HepG2 (cell line): Measurements from ENCODE around the gene GLIS2. TPM values are rescaled to one million over a fixed set of nuclear protein-coding genes. Genes with fewer than 3 reads are reported as not detected.

ENCODE experiments used
- ARID2 ChIP-seq: sonication (generic); formaldehyde crosslinking; IDR thresholded peaks from 2 replicates; pipeline ENCODE4 v1.8.1; 2022; ENCODE audit warnings: mild to moderate bottlenecking, missing genetic modification reagents, borderline replicate concordance
- ATF7-NPFF ChIP-seq: sonication (generic); formaldehyde crosslinking; IDR thresholded peaks from 2 replicates; pipeline ENCODE4 v1.8.1; 2023; ENCODE audit warnings: mild to moderate bottlenecking, low read depth, missing genetic modification reagents, moderate library complexity
- MAFF ChIP-seq: IDR thresholded peaks from 2 replicates; pipeline ENCODE4 v1.6.1; 2011; ENCODE audit warnings: low read depth, low read length, improper control_type of control experiment
- MNT ChIP-seq: fragments of 450-650 bp; IDR thresholded peaks from 2 replicates; pipeline ENCODE4 v1.6.1; 2016
- PRDM15 ChIP-seq: sonication (generic); formaldehyde crosslinking; IDR thresholded peaks from 2 replicates; pipeline ENCODE4 v1.4.0; 2020; ENCODE audit warnings: missing genetic modification reagents
- RBFOX2 ChIP-seq: fragments of 200-400 bp; formaldehyde crosslinking; IDR thresholded peaks from 2 replicates; pipeline ENCODE4 v1.6.1; 2017; ENCODE audit warnings: low read depth, mild to moderate bottlenecking, low read length
- YEATS4 ChIP-seq: sonication (generic); formaldehyde crosslinking; IDR thresholded peaks from 2 replicates; pipeline ENCODE4 v1.4.0; 2020; ENCODE audit warnings: missing genetic modification reagents, borderline replicate concordance
- ZNF235 ChIP-seq: sonication (generic); formaldehyde crosslinking; IDR thresholded peaks from 2 replicates; pipeline ENCODE4 v1.8.1; 2023; ENCODE audit warnings: mild to moderate bottlenecking, missing genetic modification reagents, borderline replicate concordance
- ZNF256 ChIP-seq: sonication (generic); formaldehyde crosslinking; conservative IDR thresholded peaks from 2 replicates; pipeline ENCODE4 v1.4.0; 2020; ENCODE audit warnings: missing genetic modification reagents
- ZNF382 ChIP-seq: sonication (generic); formaldehyde crosslinking; IDR thresholded peaks from 2 replicates; pipeline ENCODE4 v1.5.0; 2020; ENCODE audit warnings: missing genetic modification reagents, mild to moderate bottlenecking, borderline replicate concordance
- ZNF772 ChIP-seq: sonication (generic); formaldehyde crosslinking; IDR thresholded peaks from 2 replicates; pipeline ENCODE4 v1.5.0; 2020; ENCODE audit warnings: mild to moderate bottlenecking, missing genetic modification reagents
- ZNF83 ChIP-seq: sonication (generic); formaldehyde crosslinking; IDR thresholded peaks from 2 replicates; pipeline ENCODE4 v1.4.0; 2020; ENCODE audit warnings: missing genetic modification reagents, mild to moderate bottlenecking, borderline replicate concordance
- polyA plus RNA-seq, 8 experiments: library from polyadenylated mRNA; depleted of rRNA in 3 of 8; stranded (reverse) in 7 of 8; unstranded in 1 of 8; fragments of >200 nt; fragmentation: Illumina TruSeq in 4 of 8; extraction: Trizol in 4 of 8; gene quantifications; 2 replicates each; pipeline versions ENCODE4 v1.2.1 to v1.2.3, GENCODE V29; 2011 to 2016; ENCODE audit warnings: low read depth in 4 of 8, missing spikeins in 1 of 8, mixed read lengths in 1 of 8; ENCODE audit not compliant: insufficient read depth in 1 of 8
- total RNA-seq, 5 experiments: library from RNA; depleted of rRNA; stranded (reverse); fragments of >200 nt; fragmentation: Illumina TruSeq; extraction: Trizol; gene quantifications; 2 replicates each; pipeline ENCODE4 v1.2.3, GENCODE V29; 2016; ENCODE audit warnings: low read depth in 1 of 5
- TF ChIP-seq, protein P1 (sequence below): sonication (generic); formaldehyde crosslinking; IDR thresholded peaks from 2 replicates; pipeline ENCODE4 v1.9.0; 2021; ENCODE audit warnings: missing genetic modification reagents, mild to moderate bottlenecking, borderline replicate concordance
- TF ChIP-seq, protein P2 (sequence below): sonication (generic); formaldehyde crosslinking; IDR thresholded peaks from 2 replicates; pipeline ENCODE4 v1.5.0; 2020; ENCODE audit warnings: mild to moderate bottlenecking, missing genetic modification reagents

The GLIS2 gene
- total and polyA plus RNA-seq, 2 of the 13 experiments (the other 11 are each of a cell fraction or from before 2014, with no cell fraction given) = 0.28 to 0.29 TPM

GRCh38 chr16:4372001-4372577 is 56.2 kb downstream of the GLIS2 start (continued):
- TF ChIP-seq, protein P1, sequence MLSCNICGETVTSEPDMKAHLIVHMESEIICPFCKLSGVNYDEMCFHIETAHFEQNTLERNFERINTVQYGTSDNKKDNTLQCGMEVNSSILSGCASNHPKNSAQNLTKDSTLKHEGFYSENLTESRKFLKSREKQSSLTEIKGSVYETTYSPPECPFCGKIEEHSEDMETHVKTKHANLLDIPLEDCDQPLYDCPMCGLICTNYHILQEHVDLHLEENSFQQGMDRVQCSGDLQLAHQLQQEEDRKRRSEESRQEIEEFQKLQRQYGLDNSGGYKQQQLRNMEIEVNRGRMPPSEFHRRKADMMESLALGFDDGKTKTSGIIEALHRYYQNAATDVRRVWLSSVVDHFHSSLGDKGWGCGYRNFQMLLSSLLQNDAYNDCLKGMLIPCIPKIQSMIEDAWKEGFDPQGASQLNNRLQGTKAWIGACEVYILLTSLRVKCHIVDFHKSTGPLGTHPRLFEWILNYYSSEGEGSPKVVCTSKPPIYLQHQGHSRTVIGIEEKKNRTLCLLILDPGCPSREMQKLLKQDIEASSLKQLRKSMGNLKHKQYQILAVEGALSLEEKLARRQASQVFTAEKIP (CRISPR knock-in tag) = no peak
- no peak for TF ChIP-seq YEATS4
- no peak for TF ChIP-seq ZNF382 (CRISPR knock-in tag)
- no peak for TF ChIP-seq MNT
- no peak for TF ChIP-seq ZNF772 (CRISPR knock-in tag)
- no peak for TF ChIP-seq ZNF235 (CRISPR knock-in tag)
- TF ChIP-seq, protein P2, sequence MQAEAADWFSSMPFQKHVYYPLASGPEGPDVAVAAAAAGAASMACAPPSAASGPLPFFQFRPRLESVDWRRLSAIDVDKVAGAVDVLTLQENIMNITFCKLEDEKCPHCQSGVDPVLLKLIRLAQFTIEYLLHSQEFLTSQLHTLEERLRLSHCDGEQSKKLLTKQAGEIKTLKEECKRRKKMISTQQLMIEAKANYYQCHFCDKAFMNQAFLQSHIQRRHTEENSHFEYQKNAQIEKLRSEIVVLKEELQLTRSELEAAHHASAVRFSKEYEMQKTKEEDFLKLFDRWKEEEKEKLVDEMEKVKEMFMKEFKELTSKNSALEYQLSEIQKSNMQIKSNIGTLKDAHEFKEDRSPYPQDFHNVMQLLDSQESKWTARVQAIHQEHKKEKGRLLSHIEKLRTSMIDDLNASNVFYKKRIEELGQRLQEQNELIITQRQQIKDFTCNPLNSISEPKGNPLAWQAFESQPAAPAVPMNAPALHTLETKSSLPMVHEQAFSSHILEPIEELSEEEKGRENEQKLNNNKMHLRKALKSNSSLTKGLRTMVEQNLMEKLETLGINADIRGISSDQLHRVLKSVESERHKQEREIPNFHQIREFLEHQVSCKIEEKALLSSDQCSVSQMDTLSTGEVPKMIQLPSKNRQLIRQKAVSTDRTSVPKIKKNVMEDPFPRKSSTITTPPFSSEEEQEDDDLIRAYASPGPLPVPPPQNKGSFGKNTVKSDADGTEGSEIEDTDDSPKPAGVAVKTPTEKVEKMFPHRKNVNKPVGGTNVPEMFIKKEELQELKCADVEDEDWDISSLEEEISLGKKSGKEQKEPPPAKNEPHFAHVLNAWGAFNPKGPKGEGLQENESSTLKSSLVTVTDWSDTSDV (CRISPR knock-in tag) = 0 out of 2 replicates have a peak, but pooled peaks have one; percentile 44
- TF ChIP-seq ATF7-NPFF = 0 out of 2 replicates have a peak, but pooled peaks have one; percentile 0
- TF ChIP-seq ZNF83 (CRISPR knock-in tag) = 0 out of 2 replicates have a peak, but pooled peaks have one; percentile 23
- no peak for TF ChIP-seq ARID2 (CRISPR knock-in tag)
- TF ChIP-seq RBFOX2 = peak; percentile 70
- no peak for TF ChIP-seq ZNF256
- no peak for TF ChIP-seq MAFF
- TF ChIP-seq PRDM15 (CRISPR knock-in tag) = peak; percentile 3; the same call in 1 of the 2 replicates
